Neural progenitor cell (in vitro differentiated cells): ENCODE results near the gene PJA1. TPM values are rescaled to one million over a fixed set of nuclear protein-coding genes. Genes with fewer than 3 reads are reported as not detected.

Source experiments
- DNase-seq: peaks from one replicate; pipeline ENCODE4 v3.0.0-alpha.2; 2016; ENCODE audit warnings: low spot score
- H2AFZ ChIP-seq: fragments of 200-600 bp; sonication (generic); replicated peaks from 2 replicates; pipeline ENCODE4 v1.6.1; 2016; ENCODE audit warnings: antibody characterized with exemption
- H3F3A ChIP-seq: fragments of 200-600 bp; sonication (generic); 2 replicates; pipeline ENCODE4 v1.6.1; 2016; ENCODE audit warnings: antibody characterized with exemption, low read depth
- H3K27ac ChIP-seq: fragments of 200-600 bp; sonication (generic); 2 replicates; pipeline ENCODE4 v1.5.1; 2016; ENCODE audit warnings: mild to moderate bottlenecking
- H3K27me3 ChIP-seq: fragments of 200-600 bp; sonication (generic); 2 replicates; pipeline ENCODE4 v1.6.1; 2016; ENCODE audit warnings: mild to moderate bottlenecking, moderate library complexity
- H3K36me3 ChIP-seq: fragments of 200-600 bp; sonication (generic); 2 replicates; pipeline ENCODE4 v1.5.1; 2016
- H3K4me1 ChIP-seq: fragments of 200-600 bp; sonication (generic); 2 replicates; pipeline ENCODE4 v1.6.1; 2016; ENCODE audit warnings: mixed run types
- H3K4me2 ChIP-seq: fragments of 200-600 bp; sonication (generic); 2 replicates; pipeline ENCODE4 v1.6.1; 2016
- H3K4me3 ChIP-seq: fragments of 200-600 bp; sonication (generic); 2 replicates; pipeline ENCODE4 v1.5.1; 2016
- H3K79me2 ChIP-seq: fragments of 200-600 bp; sonication (generic); 2 replicates; pipeline ENCODE4 v1.6.1; 2016; ENCODE audit warnings: low read depth
- H3K9ac ChIP-seq: fragments of 200-600 bp; sonication (generic); 2 replicates; pipeline ENCODE4 v1.6.1; 2016
- H3K9me3 ChIP-seq: fragments of 200-600 bp; sonication (generic); 2 replicates; pipeline ENCODE4 v1.5.1; 2016; ENCODE audit warnings: low read depth
- H4K20me1 ChIP-seq: fragments of 200-600 bp; sonication (generic); 2 replicates; pipeline ENCODE4 v1.6.1; 2016; ENCODE audit warnings: low read depth
- H3K27ac Mint-ChIP-seq: 3 replicates; pipeline ENCODE4 v1.8.0; 2021; ENCODE audit warnings: mixed read lengths
- H3K27me3 Mint-ChIP-seq: 2 replicates; pipeline ENCODE4 v1.8.0; 2022; ENCODE audit warnings: low read depth, mild to moderate bottlenecking, inconsistent platforms, moderate library complexity, mixed read lengths; ENCODE audit not compliant: insufficient read depth
- H3K36me3 Mint-ChIP-seq: 3 replicates; pipeline ENCODE4 v1.8.0; 2021; ENCODE audit warnings: mixed read lengths
- H3K4me1 Mint-ChIP-seq: 3 replicates; pipeline ENCODE4 v1.8.0; 2021; ENCODE audit warnings: mixed read lengths
- H3K4me3 Mint-ChIP-seq: 3 replicates; pipeline ENCODE4 v1.8.0; 2021; ENCODE audit warnings: mild to moderate bottlenecking, moderate library complexity, mixed read lengths
- H3K9me3 Mint-ChIP-seq: 3 replicates; pipeline ENCODE4 v1.8.0; 2020; ENCODE audit warnings: mixed read lengths
- CTCF ChIP-seq: fragments of 200-600 bp; sonication (generic); IDR thresholded peaks from 2 replicates; pipeline ENCODE4 v1.5.1; 2017; ENCODE audit warnings: antibody characterized with exemption, mild to moderate bottlenecking
- EZH2 ChIP-seq: fragments of 200-600 bp; sonication (generic); IDR thresholded peaks from 2 replicates; pipeline ENCODE4 v1.6.1; 2017; ENCODE audit warnings: antibody characterized with exemption, mild to moderate bottlenecking, moderate library complexity
- EZH2phosphoT487 ChIP-seq: fragments of 200-600 bp; sonication (generic); IDR thresholded peaks from 2 replicates; pipeline ENCODE4 v1.6.1; 2017; ENCODE audit warnings: antibody characterized with exemption
- total RNA-seq: library from RNA; depleted of rRNA; stranded (reverse); fragments of >200 nt; gene quantifications from 2 replicates; pipeline ENCODE4 v1.2.3, GENCODE V29; 2015; ENCODE audit warnings: low replicate concordance

PJA1 gene
- total RNA-seq, 1 donor from 2014 or later = 62.1 TPM

- no peaks in the 10 kb centered on the region for H3K27me3 Mint-ChIP-seq
These were observed 31.4 kb upstream of the PJA1 start for GRCh38 chrX:69196666-69197065.

GRCh38 chrX:69195810-69196209 lies 30.6 kb upstream of the PJA1 start:
- peaks cover 4% of the 10 kb centered on the region for H3F3A ChIP-seq
- H2AFZ ChIP-seq = no peak overlapping the region
- DNase-seq = no peak
- H4K20me1 ChIP-seq = no peaks in the 10 kb centered on the region
- H3K27ac ChIP-seq = no peak overlapping the region
- H3K36me3 Mint-ChIP-seq = no peaks in the 10 kb centered on the region
- H3K4me3 Mint-ChIP-seq = no peak overlapping the region
- peaks cover 2% of the 10 kb centered on the region for H3K27me3 Mint-ChIP-seq
- no peaks in the 10 kb centered on the region for H3K4me1 ChIP-seq
- TF ChIP-seq EZH2 = no peak
- TF ChIP-seq EZH2phosphoT487 = no peak
- TF ChIP-seq CTCF = no peak
- H3K27me3 ChIP-seq = no peaks in the 10 kb centered on the region
- H3K4me1 Mint-ChIP-seq = peaks cover 22% of the 10 kb centered on the region
- H3K36me3 ChIP-seq = no peaks in the 10 kb centered on the region
- no peaks in the 10 kb centered on the region for H3K79me2 ChIP-seq
- H3K9me3 Mint-ChIP-seq = no peaks in the 10 kb centered on the region
- no peak overlapping the region for H3K9ac ChIP-seq
- no peak overlapping the region for H3K4me2 ChIP-seq
- H3K27ac Mint-ChIP-seq = no peak overlapping the region
- H3K4me3 ChIP-seq = no peak overlapping the region
- H3K9me3 ChIP-seq = no peaks in the 10 kb centered on the region

More at GRCh38 chrX:69196666-69197065, 31.4 kb upstream of the PJA1 start:
- Mint-ChIP-seq H3K27ac (no peak overlapping the region), H3K4me3 (no peak overlapping the region), H3K36me3 (no peaks in the 10 kb centered on the region), H3K4me1 (peaks cover 22% of the 10 kb centered on the region), H3K9me3 (peaks cover 3% of the 10 kb centered on the region)
- H3K9ac ChIP-seq = no peak overlapping the region
- peaks cover 11% of the 10 kb centered on the region for H3F3A ChIP-seq
- no peak overlapping the region for H3K4me2 ChIP-seq
- H2AFZ ChIP-seq = no peak overlapping the region
- no peak overlapping the region for H3K4me3 ChIP-seq
- H3K9me3 ChIP-seq = no peaks in the 10 kb centered on the region
- H4K20me1 ChIP-seq = no peaks in the 10 kb centered on the region
- no peak for DNase-seq
- H3K79me2 ChIP-seq = no peaks in the 10 kb centered on the region
- no peaks in the 10 kb centered on the region for H3K36me3 ChIP-seq
- H3K27me3 ChIP-seq = no peaks in the 10 kb centered on the region
- H3K27ac ChIP-seq = no peak overlapping the region
- H3K4me1 ChIP-seq = peaks cover 6% of the 10 kb centered on the region
- TF ChIP-seq CTCF = no peak

- no peaks in the 10 kb centered on the region for H3K9me3 ChIP-seq
- Mint-ChIP-seq H3K4me3 (no peak overlapping the region), H3K9me3 (no peaks in the 10 kb centered on the region), H3K36me3 (no peaks in the 10 kb centered on the region), H3K27me3 (peaks cover 2% of the 10 kb centered on the region), H3K27ac (no peak overlapping the region), H3K4me1 (peaks cover 25% of the 10 kb centered on the region)
- TF ChIP-seq EZH2phosphoT487 (no peak), CTCF (no peak), EZH2 (no peak)
- DNase-seq = no peak
- H3K27me3 ChIP-seq = no peaks in the 10 kb centered on the region
- no peaks in the 10 kb centered on the region for H3K79me2 ChIP-seq
- H3K9ac ChIP-seq = no peak overlapping the region
- H3K27ac ChIP-seq = no peak overlapping the region
- H3K4me3 ChIP-seq = no peak overlapping the region
- no peaks in the 10 kb centered on the region for H3F3A ChIP-seq
- H3K4me2 ChIP-seq = no peak overlapping the region
- no peaks in the 10 kb centered on the region for H4K20me1 ChIP-seq
- H3K36me3 ChIP-seq = no peaks in the 10 kb centered on the region
- no peak overlapping the region for H2AFZ ChIP-seq
- no peaks in the 10 kb centered on the region for H3K4me1 ChIP-seq
These were observed 29.9 kb upstream of the PJA1 start for GRCh38 chrX:69195192-69195591.

- Histone ChIP-seq H3K4me2 (no peak overlapping the region), H2AFZ (no peak overlapping the region), H3K79me2 (no peaks in the 10 kb centered on the region), H3F3A (no peaks in the 10 kb centered on the region), H3K4me1 (no peaks in the 10 kb centered on the region), H3K9me3 (no peaks in the 10 kb centered on the region), H3K36me3 (no peaks in the 10 kb centered on the region), H3K27me3 (no peaks in the 10 kb centered on the region), H3K9ac (no peak overlapping the region), H3K4me3 (no peak overlapping the region), H3K27ac (no peak overlapping the region), H4K20me1 (no peaks in the 10 kb centered on the region)
- Mint-ChIP-seq H3K27ac (no peak overlapping the region), H3K27me3 (peaks cover 2% of the 10 kb centered on the region), H3K36me3 (no peaks in the 10 kb centered on the region), H3K4me3 (no peak overlapping the region), H3K9me3 (no peaks in the 10 kb centered on the region), H3K4me1 (peaks cover 23% of the 10 kb centered on the region)
- TF ChIP-seq EZH2 (no peak), EZH2phosphoT487 (no peak), CTCF (no peak)
- DNase-seq = no peak
These were observed 27.4 kb upstream of the PJA1 start for GRCh38 chrX:69192603-69193002.
